NCI-H748 (cell line): ENCODE results near the gene CDC25C.
"Not testable (repeated sequence)": the region's sequence is repeated elsewhere in the genome, so short reads cannot be mapped to it uniquely, and the experiment has no call there.

Experiments used
- DNase-seq: peaks from one replicate; lab custom pipeline; 2025; ENCODE audit not compliant: unreplicated experiment; lab: John Stamatoyannopoulos, UW

CDC25C gene

GRCh38 chr5:138276402-138277054, 55.1 kb downstream of the CDC25C start:
- peak; percentile 96 for DNase-seq

GRCh38 chr5:138275895-138276294, 55.7 kb downstream of the CDC25C start:
- no peak for DNase-seq

GRCh38 chr5:138275379-138275782, 56.2 kb downstream of the CDC25C start:
- DNase-seq = peak; percentile 45

GRCh38 chr5:138274189-138274853, 57.3 kb downstream of the CDC25C start, which contains the start of gene GFRA3:
Gene GFRA3, minus strand, starts transcription at chr5:138274621. Its CDS starts 197 bp downstream, at chr5:138274424.
- peak; percentile 15 for DNase-seq

- DNase-seq = no peak
These were observed 57.8 kb downstream of the CDC25C start for GRCh38 chr5:138273834-138274188.

GRCh38 chr5:138272681-138273080, 58.9 kb downstream of the CDC25C start:
- no peak for DNase-seq

GRCh38 chr5:138271281-138271680, 60.3 kb downstream of the CDC25C start:
- DNase-seq = no peak

- DNase-seq = no peak
These were observed 67.4 kb downstream of the CDC25C start for GRCh38 chr5:138264183-138264582.

GRCh38 chr5:138263581-138263980, 68.0 kb downstream of the CDC25C start:
- DNase-seq = no peak

GRCh38 chr5:138258704-138259292, 72.8 kb downstream of the CDC25C start:
- DNase-seq = no peak

GRCh38 chr5:138257583-138257982, 74.0 kb downstream of the CDC25C start:
- DNase-seq = no peak

GRCh38 chr5:138252944-138253343, 78.7 kb downstream of the CDC25C start:
- DNase-seq = no peak

GRCh38 chr5:138247800-138248199, 83.8 kb downstream of the CDC25C start:
- DNase-seq = not testable (repeated sequence)

GRCh38 chr5:138246822-138247221, 84.8 kb downstream of the CDC25C start:
- DNase-seq = no peak

- no peak for DNase-seq
These were observed 85.3 kb downstream of the CDC25C start for GRCh38 chr5:138246334-138246733.

GRCh38 chr5:138245717-138246116, 85.9 kb downstream of the CDC25C start:
- DNase-seq = no peak

GRCh38 chr5:138243794-138244193, 87.8 kb downstream of the CDC25C start:
- DNase-seq = no peak

- DNase-seq = peak; percentile 68
These were observed 89.7 kb downstream of the CDC25C start for GRCh38 chr5:138241688-138242571.

GRCh38 chr5:138240650-138241385, 90.8 kb downstream of the CDC25C start:
- DNase-seq = no peak

- DNase-seq = no peak
These were observed 93.6 kb downstream of the CDC25C start for GRCh38 chr5:138238034-138238433.
